Fibroblast of skin of right biceps (primary cell): ENCODE results near the gene HOXB6.
A peak's percentile ranks its signal among the peaks of the same experiment; 100 is the strongest.

Experiments used
- DNase-seq: peaks from one replicate; pipeline ENCODE4 v3.0.0-alpha.2; 2013

The HOXB6 gene

DNA sequence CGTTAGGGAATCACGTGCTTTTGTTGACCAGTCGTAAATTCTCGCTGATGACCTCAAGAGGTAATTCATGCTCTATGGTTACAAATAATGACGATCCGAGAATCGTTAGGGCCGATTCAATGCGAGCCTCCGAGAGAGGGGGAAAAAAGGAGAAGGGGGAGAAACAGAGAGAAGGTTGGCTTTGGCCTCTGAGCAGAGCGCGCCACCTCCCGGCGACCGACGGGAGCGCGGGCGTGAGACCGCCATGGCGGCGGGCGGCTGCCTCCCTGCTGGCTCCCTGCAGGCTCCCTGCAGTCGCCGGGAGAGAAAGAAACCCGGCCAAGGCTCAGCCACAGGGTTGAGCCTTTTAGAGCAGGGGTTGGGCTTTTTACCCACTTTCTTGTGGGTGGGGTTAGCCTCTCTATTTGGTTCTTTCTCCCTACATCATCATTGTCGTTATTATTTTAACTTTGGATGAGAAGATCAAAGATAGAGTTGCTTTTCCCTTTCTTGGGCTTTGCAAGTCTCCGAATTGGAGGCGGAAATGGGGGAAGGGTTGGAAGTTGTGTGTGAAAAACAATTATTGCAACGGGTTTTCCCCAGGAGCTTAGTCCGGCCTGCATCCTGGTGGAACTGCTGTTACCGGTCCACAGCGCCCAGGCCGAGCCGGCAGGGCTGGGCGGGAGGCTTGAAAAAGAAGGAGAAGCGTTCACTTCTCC lies 10.8 kb downstream of the HOXB6 start:
- DNase-seq: peak; percentile 98

DNA sequence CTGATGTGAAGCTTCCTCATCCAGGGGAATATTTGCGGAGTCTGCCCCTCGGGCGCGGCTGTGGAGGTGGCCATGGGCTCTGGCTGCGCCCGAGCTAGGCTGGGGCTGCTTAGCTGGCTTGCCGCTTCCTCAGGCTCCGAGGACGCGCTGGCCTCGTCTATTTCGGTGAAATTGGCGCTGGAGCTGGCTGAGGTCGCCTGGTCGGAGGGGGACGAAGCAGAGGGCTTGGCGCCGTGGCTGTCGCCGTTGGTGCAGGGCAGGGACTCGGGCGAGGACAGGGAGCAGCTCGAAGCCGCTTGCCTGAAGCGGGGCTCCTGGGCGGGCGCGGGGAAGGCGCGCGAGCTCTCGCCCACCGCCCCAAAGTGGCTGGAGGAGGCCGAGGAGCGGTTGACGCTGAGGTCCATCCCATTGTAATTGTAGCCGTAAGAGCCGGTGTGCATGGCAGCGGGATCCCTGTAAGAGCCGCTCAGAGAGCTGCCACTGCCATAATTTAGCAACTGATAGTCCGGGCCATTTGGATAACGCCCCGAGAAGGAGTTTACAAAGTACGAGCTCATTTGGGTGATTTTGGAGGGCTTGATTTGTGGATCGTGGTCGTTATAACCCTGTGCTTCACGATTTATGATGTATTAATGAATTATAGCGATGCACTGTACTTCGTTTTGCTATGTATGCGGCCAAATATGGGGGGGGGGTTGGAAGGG lies 11.5 kb downstream of the HOXB6 start, which contains the start of gene HOXB5:
HOXB5 (minus strand) TSS at position 654 of the 704 bp plus-strand sequence; CDS start at position 557, 97 bp downstream.
- no peak for DNase-seq

DNA sequence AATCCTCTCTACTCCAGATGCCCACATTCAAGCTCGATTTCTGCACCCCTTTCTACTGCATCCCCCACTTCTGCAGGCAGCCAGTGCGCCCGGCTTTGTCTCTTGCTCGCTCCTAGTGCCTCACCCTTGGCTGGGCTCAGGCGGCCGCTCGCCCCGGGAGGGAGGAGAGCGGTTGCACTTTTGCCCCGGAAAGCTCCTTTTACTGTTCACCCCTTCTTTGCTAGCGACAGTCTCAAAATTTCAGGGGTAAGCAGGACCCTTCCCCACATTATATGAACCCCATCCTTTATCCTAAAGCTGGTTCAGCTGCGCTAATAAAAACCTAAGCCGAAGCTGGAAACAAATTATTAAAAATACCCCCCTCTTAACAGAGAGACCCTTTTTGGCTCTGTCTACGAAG lies 12.2 kb downstream of the HOXB6 start:
- DNase-seq: no peak

DNA sequence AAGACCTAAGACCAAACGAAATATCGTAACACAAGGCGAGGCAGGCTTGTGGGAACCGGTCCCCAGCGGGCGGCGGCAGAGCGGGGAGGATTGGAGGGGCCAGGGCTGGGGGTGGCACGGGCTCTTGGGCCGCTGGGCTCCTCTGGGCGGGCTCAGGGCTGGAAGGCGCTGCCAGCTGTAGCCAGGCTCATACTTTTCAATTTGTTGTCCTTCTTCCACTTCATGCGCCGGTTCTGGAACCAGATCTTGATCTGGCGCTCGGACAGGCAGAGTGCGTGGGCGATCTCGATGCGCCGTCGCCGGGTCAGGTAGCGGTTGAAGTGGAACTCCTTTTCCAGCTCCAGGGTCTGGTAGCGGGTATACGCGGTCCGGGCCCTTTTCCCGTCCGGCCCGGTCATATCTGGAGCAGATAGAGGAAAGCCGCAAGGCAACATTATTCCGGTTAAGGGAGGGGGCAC lies 12.7 kb downstream of the HOXB6 start:
- DNase-seq: peak; percentile 47

DNA sequence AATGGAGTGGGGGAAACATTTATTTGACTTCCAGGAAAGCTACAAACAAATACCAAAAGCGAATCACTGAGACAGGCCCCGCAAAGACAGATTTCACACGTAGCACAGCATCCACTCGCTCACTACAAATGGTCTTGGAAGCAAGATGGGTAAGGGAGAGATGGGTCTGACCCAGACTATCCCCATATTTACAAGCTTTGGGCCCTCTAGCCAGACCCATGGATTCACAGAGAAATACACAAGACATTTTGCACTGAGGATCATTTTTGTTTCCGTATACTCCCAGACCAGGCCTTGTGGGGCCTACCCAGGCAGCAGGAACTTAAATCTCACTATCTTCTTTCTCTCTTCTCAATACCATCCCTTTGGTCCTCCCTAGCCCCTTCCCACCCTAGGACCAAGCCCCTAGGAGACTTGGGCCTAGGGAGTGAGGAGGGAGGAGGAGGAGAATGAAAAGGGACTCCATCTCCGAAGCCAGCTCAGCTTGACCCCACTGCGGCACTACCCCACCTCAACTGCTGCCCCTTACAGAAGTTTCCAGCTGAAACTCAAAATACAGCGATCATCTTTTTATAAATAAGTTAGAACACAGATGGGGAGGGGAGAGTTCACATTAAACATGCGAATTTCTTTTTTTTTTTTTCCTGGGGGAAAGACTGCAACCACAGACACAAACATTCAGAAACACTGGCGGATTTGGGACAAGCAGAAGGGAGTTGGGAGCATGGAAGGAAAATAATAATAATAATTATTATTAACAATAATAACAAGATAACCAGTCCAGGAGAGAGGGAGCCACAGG lies 13.3 kb downstream of the HOXB6 start:
- no peak for DNase-seq

DNA sequence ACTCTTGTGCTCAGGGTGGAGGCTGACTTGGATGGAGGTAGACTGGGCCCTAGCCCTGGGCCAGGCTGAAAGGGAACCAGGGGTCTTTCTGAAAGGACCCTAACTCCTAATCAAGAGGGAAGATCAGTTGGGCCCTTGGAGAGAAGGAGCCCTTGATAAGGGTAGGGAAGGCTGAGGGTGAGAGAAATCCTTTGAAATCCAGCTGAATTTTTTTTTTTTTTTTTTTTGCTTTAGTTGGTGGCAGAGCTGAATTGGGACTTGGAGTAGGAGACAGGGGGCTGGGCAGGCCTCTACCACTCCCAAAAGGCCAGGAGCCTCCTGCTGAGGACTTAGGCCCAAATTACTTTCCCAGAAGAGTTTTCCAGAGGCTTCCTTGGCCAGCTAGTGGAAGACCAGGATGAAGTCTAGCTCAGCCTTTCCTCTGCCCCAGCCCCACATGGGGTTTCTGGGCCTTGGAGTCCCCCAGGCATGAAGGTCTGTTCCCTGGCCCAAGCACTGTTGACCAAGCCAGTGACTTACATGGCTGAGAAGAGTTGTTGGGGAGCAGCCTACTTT lies 14.1 kb downstream of the HOXB6 start:
- DNase-seq: no peak

DNA sequence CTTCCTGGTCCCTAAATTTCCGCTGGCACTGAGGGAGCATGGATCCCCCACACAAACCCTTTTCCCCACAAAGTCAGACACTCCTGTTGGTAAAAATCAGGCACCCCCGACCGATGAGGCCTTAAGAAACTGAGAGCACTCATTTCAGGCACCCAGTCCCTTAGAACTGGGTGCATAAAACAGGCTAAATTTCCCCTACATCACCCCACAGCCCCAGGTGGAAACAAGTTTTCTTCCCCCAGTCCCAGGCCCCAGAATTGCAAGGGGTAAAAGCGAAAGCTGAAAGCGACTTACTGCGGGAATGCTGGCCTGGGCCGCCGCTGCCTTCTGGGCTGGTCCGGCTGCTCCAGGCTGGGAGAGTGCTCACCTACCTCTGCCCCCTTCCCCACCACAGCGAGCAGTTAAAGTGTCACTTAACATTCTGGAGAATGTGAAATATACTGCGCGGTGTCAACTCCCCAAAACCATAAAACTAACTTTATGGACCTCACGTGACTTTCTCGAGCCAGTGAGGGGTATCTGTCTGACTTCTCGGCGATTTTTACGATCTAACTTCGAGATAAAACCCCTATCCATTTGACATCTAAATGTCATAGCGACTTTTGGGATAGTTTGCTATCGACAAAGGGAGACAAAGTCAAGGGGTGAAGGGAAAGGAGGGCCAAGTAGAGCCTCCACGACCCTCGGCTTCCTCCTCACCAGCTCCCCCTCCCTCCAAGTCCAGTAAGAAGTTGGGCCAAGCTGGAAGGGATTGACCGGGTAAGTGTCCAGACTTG lies 14.8 kb downstream of the HOXB6 start, which contains the start of gene HOXB3:
HOXB3 (minus strand) TSS at position 411 of the 776 bp plus-strand sequence. CDS start 37,767 bp downstream, outside the sequence.
- DNase-seq: peak; percentile 88

DNA sequence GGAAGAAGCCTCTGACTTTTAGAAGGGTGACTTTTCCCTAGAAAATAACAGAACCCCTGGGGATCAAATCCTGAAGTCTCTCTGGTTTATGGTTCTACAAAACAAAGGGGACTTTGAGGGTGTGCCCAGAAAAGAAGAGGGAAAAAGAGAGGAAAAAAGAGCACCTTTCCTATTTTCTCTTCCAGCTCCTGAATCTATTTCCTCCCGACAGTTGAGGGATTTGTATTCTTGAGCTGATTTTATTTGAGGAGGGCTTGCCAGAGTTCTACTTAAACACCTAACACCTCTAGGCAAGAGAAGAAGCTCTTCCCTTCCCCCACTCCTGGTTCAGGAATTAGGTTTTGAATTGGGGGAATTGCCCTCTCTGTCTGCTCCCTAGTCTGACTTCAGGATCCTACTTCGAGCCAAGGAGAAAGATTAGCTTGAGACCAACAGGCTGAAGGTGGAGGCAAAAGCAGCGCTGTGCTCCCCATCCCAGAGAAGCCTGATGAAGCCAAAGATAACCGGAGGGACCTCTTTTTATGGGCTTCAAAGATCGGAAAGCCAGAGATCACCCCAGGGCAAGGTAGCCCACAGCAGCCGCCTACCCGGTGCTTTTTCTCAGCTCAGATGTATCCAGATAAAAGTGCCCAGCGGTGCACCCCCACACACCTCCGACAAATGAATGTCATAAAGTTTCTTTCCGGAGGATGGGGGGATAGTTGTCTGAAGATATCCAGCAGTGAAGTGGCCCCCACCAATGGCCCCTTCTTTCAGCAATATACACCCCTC lies 15.5 kb downstream of the HOXB6 start:
- DNase-seq: no peak

DNA sequence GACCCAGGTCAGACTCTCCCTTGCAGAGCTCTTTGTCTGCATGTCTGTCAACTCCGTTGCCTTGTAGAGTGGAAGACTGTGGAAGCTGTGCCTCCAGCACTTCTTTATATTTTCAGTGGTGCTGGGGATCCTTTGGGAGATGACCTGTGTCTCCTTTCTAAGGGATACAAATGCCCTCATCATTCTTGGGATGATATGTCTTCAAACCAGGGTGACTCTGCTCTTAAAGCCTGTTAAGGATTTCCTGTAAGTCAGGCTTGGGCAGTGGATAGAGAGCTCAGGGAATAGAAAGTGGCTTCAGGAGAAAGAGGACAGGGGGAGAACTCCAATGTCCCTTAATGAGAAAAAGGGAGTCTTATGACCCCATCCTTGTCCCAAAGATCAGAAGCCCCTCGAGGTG lies 16.3 kb downstream of the HOXB6 start:
- DNase-seq: peak; percentile 57

DNA sequence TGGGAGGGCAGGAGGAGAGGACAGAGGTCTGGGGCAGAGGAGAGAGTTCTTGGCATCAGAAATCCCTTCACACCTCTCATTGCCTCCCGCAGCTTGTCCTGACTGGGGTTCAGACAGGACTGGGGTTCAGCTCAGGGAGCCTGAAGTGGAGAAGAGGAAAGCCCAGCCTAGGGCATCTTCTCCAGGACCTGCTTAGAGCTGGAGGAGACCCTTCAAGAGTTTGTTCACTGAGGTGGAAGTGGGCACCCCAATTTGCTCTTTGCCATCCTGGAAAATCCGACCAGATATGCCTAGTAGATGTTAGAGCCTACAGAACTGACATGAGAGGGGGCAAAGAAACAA lies 16.7 kb downstream of the HOXB6 start:
- no peak for DNase-seq

DNA sequence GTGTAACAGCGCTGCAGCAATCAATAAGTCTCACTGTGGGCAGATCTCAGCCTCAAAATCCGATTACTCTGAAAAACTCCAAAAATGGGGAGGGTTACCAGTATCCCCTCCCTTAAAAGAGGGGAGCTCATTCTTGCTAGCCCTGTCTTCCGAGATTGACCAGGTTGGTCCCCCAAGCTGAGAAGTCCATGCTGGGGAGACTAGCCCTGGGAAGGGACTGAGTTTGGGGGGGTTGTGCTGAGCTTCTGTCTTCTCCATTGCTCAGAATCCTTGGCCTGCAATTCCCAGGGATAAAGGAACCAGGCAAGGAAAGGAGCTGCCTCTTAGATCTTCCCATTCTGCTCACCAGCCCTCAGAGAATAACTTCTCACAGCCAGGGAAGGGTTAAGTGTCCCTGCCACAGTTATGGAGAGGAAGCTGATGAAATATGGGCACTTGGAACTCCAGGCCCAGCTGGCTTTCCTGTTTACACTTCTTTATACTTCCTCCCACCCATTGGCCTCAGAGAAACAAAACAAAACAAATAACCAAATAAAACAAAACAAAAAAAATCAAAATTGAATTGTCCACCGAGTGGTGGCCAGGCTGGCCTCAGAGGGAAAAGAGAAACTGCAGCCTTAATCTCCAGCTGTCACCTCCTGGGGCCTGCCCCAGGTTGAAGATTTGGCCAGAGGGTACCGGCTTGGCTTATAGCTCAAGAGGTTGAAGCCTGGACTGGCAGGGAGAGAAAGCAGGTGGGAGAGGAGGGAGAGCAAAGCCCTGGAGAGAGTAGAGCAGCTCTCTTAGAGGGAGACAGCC lies 17.3 kb downstream of the HOXB6 start:
- DNase-seq: peak; percentile 77

DNA sequence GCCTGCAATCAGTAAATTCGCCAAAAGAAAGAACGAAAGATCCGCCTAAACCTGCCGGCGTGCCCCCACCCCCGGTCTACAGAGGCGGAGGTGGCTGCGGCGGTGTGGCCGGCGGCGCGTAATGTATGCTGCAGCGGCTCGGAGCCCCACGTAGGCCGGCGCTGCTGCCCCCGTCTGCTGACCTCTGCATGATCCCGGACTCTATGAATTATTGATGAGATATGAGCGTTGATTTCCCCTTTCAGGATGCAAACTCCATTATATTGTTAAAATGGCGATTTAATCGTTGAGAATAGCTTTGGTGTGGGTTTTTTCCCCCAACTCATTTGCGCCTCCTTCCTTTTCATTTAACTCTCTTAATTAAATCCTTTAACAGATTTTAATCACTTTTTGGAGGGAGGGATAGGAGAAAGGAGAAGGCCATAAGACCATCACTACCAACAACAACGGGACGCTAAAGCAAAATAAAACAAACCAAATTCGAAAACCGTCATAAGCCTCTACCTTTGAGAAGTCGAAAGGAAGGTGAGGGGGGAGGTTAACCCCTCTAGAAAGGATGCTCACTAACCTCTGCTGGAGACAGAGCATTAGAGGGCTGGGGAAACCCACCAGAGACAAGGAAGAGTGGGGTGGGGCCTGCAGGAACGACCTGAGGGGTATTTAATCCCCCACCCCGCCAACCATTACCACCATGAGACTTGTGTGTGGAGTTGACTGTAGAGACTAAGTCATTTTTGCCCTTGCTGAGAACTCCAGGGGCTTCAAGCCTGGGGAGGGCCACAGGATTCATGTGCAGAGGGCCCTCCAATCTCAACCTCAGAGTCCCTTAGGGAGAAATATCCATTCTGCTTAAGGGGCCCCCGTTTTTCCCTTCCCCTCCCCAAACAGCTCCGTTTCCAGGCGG lies 18.2 kb downstream of the HOXB6 start:
- peak; percentile 60 for DNase-seq

DNA sequence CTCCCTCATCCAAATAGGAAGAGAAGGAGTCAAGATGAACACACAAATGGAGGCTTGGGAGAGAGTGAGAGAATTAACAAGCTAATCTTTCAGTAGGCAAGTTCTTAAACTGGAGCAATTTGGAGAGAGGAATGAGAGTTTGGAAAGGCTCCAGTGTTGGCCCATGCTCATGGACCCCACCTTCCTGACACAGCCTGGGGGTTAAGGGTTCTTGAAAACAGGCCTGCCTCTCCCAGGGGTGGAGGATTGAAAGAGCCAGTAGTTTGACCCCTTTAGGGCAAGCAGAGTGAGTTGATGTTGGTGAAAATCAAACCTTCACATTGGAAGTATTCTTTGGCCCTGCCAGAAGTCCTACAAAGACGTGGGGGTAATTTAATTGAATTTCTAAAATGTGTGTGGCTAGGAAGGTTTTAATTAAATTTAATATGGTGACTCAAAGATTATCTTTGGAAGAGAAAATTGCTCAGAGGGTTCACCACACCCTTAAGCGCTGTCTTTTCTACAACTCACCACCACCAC lies 20.5 kb downstream of the HOXB6 start:
- peak; percentile 78 for DNase-seq

DNA sequence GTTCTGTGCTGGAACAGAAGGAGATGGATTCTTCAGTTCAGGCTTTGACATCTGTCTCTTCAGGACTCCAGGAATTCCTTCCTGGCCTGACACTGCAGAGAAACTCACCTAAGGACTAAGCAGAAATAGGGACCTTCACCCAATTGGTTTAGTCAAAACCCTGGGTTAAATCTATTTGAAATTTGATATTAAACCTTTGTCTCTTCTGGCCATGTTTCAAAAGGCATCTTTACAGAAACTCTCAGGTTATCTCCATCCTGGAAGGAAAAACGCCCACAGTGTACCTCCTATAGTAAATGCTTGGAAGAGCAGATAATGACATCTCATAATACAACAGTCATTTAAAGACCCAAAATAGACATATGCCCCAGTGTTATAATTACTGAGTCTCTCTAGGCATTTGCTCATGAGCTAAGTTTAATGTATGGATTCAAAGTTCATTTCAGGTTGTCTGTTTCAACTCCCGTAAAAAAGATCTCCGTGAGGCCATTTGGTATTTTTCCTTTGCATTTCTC lies 21.0 kb downstream of the HOXB6 start:
- no peak for DNase-seq

DNA sequence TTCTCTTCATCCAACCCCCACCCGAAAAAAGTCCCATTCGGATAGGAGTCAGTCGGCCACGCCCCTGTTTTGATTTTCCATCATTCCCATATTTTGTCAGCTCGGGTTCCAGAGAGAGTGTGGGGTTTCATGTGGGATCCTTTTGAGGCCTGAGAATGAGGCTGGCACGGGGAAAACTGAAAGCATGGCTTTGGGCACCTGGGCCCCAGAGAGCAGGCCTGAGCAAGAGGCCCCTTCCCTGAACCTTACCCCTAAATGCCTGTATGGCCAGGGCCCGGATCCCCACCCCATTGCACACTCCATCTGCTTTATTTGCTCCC lies 22.1 kb downstream of the HOXB6 start:
- no peak for DNase-seq

DNA sequence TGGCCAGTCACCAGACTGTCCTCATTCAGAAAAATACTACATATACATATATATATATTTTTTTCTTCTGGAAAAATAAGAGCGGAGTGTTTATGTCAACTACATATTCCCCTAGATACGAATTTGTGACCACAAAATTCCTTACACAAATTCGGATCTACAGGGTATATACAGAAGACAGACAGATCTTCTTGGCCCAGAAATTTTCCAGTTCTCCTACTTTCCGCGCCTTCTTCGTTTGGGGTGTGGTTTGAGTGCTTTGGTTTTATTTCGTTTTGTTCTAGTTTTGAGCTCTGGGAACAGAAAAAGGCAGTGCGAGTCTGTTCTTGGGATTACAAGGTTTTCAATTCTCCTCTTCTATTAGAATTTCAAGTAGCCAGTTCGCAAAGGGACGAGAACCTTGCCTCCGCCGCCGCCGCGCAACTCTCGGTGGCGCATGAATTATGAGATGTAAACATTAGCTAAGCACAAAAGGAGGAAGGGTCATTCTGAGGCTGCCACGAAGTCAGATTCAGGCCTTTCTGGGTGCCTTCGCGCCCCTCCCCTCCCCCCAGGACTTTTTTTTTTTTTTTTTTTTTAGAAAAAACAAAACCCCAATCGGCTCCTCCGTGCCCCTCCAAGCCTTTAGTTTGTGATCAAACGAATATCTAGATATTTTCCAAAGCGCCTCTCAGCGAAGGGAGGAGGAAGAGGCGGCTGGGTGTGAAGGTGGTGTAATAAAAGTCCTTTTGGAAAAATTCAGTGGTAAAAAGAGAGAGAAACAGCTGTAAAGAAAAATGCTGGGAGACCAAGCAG lies 24.8 kb downstream of the HOXB6 start:
- DNase-seq: no peak

DNA sequence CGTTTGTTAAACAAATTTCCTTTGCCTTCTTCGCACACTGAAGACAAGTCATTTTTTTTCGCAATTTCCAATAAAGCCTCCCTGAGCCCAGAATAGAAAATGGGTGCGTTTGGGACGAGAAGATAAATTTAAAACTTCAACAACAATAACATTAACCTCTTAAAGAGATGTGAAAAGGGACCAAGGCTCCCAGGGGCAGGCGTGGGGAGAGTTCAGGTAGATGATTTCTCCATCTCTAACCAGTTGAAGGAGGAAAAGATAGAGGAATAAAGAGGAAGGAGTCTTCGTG lies 25.4 kb downstream of the HOXB6 start:
- DNase-seq: no peak

DNA sequence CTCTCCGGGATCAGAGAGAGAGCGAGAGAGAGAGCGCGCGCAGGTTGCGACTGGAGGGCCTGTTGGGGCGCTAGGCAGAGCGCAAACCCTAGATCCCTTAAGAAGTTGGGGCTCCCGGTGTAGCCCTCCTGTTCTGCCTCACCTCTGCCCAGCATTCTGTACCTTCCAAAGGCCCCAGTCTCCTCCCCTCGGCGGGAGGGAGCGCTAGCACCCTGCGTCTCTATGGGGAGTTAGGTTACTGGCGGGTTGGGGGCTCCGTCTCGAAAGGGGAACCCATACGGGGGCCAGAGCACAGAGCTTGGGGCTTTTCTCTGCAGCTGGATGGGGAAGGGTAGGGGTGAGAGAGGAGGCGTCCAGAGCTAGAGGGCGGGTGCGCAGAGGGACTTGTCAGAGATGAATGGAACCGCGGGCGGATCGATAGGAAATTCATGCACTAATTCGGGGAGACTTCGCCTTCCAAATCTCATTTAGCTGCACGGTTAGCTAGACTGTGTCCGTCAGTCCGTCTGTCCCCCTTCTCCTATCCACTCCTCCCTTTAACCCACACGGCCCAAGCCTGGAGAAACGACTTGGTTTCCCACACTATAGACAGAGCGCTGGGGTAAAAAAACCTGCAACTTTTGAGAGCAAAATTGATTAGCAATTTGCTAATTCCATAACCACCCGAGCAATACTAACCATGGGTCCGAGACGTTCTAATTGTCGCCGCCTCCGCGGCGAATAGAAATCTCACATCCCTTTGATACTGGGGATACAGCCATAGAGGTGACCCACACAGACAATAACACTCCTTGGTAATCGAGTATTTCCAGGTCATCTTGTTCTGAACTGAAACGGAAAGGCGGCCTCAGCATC lies 25.9 kb downstream of the HOXB6 start:
- no peak for DNase-seq
